Right lobe of liver (tissue), 4 donors: ENCODE results near the gene STAC2.

Source experiments
- POLR2A ChIP-seq: fragments of 450-650 bp; IDR thresholded peaks from one replicate; pipeline ENCODE4 v1.6.1; 2017; ENCODE audit warnings: antibody characterized with exemption, mild to moderate bottlenecking
- TF ChIP-seq, protein P1 (sequence below), 4 donors: fragments of 200-600 bp in 3 of 4; fragments of 450-650 bp in 1 of 4; IDR thresholded peaks; one replicate each; pipeline versions ENCODE4 v1.5.1 to v1.8.0; 2016 to 2022; ENCODE audit warnings: antibody characterized with exemption in 4 of 4, mild to moderate bottlenecking in 2 of 4
- donor health status: DM: no; HTN: no; CAD: no.
- donor health status: DM: no; HTN: no; CAD: no.
- donor health status: DM: no; HTN: yes; CAD: no.

DNA sequence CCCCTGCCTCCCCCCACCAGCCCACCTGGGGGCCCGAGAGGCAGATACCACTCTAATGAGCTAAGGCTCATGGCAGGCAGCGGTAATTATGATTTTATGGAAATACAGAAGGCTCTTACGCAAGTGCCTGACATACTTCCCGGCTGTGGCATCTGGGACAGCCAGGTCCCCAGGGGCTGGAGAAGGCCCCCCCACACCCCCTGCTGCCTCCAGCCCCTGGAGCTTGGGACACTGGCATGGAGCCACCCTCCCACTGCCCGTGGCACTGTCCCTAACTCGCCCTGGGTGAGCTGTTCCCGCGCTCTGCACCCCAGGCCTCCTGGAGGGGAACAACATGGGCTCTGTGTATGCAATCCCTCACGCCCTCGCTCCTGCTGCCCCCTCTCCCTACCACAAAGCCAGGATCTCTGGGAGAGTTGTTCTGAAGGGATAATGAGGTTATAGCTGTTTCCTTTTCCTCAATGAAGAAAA lies 5.4 kb upstream of the STAC2 start:
- TF ChIP-seq, protein P1, sequence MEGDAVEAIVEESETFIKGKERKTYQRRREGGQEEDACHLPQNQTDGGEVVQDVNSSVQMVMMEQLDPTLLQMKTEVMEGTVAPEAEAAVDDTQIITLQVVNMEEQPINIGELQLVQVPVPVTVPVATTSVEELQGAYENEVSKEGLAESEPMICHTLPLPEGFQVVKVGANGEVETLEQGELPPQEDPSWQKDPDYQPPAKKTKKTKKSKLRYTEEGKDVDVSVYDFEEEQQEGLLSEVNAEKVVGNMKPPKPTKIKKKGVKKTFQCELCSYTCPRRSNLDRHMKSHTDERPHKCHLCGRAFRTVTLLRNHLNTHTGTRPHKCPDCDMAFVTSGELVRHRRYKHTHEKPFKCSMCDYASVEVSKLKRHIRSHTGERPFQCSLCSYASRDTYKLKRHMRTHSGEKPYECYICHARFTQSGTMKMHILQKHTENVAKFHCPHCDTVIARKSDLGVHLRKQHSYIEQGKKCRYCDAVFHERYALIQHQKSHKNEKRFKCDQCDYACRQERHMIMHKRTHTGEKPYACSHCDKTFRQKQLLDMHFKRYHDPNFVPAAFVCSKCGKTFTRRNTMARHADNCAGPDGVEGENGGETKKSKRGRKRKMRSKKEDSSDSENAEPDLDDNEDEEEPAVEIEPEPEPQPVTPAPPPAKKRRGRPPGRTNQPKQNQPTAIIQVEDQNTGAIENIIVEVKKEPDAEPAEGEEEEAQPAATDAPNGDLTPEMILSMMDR (IDR thresholded peaks at IDR 0.05), result no peak
- TF ChIP-seq POLR2A, result no peak
